HG02763 (cell line): ENCODE results near the gene NPM3.
A peak's percentile ranks its signal among the peaks of the same experiment; 100 is the strongest.

Experiments used
- ATAC-seq: cut with Tn5 transposase; IDR thresholded peaks from one replicate; pipeline ENCODE4 v1.9.1; 2021; ENCODE audit warnings: mild to moderate bottlenecking, moderate library complexity; ENCODE audit not compliant: unreplicated experiment

Gene NPM3, protein sequence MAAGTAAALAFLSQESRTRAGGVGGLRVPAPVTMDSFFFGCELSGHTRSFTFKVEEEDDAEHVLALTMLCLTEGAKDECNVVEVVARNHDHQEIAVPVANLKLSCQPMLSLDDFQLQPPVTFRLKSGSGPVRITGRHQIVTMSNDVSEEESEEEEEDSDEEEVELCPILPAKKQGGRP

DNA sequence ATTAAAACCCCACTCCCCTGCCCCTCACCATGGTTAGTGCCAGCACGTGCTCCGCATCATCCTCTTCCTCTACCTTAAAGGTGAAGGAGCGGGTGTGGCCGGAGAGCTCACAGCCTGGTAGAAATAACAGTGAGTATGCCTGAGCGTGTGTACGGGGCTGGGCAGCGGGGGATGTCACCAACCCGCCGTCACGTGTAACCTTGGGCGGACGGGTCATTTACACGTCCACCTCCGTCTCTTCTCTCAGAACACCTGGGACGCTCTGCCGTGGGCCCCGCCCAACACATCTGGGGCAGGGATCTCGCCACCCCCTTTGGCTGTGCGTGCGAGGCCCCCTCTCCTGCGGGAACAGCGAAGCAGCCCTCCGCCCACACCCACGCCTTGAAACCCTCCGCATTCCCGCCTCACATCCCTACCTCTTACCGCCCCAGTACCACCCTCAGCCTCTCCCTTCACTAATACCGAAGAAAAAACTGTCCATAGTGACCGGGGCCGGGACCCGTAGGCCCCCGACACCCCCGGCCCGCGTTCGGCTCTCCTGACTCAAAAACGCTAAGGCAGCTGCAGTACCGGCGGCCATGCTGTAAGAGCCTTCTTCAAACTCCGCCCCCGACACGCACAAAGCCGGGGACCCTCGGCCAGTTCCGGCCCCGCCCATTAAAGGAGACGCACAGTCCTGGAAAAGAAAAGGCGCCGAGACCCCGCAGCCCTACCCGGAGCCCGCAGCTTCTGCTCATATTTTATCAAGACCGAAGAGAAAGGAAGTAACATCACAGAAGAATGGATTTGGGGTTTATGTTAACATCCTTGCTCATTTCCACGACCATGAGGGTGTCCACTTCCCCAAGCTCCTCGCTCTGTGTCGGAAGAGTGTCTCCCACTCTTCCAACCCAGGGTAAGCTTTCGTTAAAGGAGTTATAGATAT is at the start of gene NPM3:
NPM3 (minus strand) TSS at position 636 of the 925 bp plus-strand sequence; CDS start at position 580, 56 bp downstream.
- peak; percentile 48 for ATAC-seq

DNA sequence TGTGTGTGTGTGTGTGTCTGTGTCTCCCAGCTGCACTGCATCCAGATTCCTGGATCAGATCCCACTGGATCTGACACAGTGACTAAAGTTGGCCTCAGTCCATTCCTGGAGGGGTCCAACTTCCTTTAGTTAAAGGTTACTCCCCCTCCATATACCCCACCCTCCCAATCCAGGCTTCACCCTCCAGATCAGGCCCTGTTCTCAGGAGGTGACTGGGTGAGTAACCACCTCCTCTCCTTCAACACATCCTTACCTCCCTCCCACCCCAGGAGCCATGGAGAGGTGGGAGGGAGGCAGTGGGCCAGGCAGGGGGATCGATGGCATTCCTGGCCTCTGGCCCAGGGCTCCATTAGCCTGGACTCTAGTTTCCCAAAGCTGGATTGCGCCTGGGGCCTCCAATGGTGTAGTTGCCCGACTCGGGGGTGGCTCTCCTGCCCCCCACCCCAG is 49.1 kb upstream of the NPM3 start:
- ATAC-seq: no peak

DNA sequence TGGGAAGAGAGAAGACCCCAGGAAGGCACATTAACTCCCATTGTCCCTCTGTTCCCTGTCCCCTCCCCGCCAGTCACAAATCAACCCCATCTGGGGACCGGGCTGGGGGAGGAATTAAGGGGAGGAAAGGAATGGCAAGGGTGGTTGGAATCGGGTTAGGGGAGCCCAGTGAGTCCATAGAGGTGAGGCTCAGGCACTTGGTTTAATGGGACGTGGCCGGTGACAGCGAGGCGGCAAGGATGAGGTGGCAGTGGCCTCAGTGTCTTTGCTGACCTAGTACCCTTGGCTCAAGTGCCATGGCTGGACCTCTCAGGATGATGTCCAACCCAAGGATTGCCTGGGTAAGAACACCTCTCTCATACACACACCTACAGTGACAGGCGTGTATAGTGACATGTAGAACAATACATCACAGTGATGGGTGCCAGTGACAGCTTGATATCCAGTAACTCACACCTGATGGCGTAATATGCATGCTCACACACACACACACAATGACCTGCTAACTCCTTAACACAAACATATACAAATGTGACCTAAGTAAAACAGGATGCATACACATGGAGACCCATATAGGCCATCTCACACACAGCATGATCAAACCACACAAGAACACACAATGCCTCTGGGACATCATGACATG is 48.0 kb upstream of the NPM3 start:
- no peak for ATAC-seq

DNA sequence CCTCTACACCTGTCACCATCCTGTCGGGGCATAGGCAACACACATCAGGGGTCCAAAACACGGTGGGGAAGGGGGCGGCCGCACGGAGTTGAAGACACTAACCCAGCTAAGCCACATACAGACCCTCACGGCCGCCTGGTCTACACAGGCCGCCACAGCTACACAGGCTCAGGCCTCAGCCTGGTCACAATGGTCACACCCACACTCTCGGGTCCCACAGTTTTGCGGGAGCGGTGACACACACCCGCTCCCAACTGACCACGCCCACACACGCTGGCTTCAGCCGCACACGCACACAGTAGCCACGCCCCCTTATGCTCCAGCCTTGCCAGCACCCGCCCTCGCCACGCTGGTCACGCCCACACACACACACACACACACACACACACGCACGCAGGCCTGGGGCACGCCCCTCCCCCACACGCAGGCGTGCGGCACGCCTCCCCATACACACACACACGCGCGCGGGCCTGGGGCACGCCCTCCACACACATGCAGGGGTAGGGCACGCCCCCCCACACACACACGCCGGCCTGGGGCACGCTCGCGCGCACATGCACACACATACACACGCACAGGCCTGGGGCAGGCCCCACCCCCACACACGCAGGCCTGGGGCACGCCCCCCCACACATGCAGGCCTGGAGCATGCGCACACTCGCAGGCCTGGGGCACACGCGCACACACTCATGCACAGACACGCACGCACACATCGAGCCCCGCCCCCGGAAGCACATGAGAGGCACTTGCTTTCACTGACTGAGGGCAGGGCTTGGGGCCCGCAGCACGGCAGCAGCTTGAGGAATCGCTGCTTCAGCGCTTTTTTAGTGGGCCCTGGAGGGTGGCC is 47.3 kb upstream of the NPM3 start:
- peak; percentile 58 for ATAC-seq

DNA sequence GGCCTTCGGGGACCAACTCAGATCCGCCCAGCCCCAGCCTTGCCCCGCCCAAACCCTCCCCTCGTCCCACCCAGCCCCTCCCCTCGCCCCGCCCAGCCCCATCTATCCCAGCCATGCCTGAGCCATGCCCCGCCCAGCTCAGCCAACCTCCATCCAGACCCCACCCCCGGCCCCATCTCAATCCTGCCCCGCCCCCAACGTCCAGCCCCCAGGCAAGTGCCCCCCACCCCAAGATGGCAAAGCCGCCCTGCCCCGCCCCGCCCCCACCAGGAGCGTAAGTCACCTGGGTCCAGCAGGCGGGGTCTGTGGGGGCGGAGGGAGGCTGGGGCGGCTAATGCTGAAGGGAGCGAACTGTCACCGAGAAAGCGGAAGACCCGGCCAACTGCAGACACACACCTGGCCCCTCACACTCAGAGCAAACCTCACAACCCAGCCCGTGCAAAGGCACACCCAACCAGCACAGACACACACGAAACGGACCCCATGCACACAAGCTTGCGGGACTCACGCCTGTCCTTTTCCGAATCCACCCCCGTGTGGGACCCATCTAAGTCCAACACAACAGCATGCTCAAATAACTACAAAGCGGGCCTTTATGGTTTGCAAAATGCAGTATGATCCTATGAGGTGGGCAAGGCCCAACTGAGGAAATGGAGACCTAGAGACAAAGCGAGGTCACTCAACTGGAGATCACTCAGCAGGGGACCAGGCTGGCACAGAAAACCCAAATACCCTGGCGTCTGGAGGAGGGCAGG is 46.5 kb upstream of the NPM3 start:
- ATAC-seq: no peak

DNA sequence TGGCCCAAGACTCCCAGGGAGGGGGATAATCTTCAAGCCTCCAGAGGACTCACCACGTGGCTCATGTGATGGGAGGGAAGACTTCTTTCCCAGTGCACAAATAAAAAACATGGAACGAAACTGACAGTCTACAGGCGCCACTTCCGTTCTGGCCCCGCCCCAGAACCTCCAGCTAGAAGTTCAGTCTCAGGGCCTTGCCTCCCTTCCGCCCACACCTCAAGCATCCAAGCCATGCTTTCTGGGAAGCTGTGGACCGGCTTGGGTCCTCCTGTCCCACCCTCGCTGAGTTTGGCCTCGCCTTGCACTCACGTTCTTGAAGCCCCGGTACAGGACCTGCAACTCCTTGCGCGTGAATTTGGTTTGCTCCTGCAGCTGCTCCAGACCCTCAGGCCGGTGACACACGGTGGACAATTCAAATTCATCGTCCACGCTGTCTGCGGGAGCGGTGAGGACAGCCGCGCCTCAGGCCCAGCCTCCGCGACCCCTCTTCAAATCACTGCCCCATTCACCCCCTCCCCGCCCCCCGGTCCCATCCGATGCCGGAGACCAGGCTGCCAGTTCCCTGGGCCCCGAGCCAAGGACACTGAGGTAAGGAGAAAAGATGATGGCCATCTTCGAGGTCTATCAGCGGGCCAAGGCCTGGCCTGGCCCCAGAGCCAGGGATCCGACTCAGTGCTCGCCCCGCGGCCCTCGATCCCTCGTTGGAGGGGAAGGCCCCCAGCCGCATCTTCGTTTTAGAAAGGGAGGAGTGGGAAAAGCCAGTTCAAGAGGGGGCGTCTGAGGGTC is 45.7 kb upstream of the NPM3 start:
- ATAC-seq: no peak

DNA sequence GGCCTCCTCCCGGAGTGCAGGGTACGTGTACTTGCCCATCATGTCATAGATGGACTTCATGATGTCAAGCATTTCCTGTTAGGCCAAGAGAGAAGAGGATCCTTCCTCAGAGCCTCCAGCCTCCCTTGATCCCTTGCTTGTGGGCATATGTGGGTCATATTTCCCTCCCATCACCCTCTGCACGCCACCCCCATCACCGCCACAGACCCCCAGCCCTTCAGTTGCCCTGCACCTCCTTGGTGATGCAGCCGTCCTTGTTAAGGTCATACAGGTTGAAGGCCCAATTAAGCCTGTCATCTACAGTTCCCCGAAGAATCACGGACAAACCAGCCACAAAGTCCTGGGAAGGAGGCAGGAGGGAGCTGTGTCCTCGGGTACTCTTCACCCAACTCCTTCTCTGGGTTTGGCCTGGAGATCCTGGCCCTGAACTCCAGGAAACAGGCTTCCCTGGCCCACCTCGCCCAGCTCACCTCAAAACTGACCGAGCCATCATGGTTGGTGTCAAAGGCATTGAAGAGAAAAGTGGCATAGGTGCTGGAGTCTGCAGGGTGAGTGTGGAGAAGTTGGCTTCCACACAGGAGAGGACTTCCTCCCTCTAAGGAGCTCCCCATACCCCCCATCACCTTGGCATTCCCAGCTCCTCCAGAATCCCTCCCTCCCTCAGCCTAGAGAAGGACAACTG is 44.8 kb upstream of the NPM3 start:
- no peak for ATAC-seq

DNA sequence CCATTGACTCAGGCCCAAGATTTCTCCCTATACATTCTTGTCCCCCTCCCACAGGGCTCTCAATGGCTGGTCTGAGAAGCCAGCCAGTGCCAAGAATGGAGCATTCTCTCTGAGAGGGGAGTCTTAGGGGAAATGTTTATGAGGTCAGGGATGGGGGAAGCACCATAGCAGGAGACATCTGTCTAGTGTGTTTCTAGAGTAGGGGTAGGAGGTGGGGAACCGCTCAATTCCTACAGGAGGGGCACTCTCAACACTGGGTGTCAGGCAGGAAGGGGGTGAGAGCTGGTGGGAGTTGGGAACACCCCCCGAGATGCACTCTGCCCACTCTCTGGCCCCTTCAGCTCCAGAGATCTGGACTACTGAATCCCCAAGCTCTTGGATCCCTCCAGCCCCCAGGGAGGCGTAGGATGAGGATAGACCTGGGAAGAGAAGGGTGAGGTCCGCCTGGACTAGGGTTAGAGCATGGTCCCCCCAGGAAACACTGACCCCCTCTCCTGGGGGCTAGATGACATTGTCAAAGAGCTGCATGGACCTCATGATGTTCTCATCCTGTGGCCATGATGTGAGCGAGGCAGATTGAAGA is 43.7 kb upstream of the NPM3 start:
- no peak for ATAC-seq

DNA sequence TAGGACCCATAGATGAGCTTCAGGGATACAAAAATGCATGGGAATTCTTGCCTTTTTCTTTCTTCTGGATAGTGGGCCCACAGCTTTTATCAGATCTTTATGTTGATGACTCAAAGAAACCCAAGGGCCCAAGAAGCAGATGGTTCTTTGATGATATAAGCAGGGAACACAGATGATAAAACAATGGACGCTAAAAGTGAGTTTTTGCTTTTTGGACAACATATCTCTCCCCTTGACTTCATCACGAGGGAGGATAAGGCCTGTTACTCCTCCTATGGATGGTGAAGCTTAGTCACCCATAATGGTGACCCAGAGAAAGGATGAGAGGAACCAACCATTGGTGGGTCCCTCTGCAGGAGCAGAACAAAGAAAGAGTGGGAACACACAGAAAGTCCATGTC is 41.5 kb upstream of the NPM3 start:
- ATAC-seq: no peak

DNA sequence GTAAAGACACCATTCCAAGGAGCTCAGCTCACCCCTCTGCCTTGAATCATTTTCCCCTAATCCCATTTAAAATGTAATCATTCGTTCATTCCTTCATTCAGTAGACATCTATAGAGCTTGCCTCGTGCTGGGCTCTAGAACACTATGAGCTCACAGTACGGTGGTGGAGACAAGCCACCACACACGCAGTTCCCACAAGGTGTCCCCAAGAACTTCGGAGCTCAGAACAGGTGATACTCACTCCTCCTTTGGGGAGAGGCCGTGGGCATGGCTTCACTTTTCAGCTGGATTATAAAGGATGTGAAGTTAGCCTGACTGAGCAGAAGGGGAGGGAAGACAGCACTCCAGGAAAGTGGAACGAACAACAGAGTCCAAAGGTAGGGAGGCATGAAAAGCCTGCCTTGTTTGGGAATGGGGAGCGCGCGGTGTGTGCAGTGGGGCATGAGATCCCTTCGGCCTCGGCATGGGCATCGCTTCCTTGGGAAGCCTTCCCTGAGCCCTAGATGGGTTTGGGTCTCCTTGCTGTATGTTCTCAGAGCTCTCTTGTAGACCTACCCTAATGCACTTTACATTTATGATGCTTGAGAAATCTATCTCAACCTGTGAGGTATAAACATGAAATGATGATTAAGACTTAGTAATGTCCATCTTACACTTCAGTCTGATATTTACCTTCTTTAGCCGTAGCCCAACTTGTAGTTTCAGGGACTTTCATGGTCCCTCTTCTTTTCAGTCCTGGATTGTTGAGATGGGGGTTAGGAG is 35.8 kb upstream of the NPM3 start:
- ATAC-seq: peak; percentile 4

DNA sequence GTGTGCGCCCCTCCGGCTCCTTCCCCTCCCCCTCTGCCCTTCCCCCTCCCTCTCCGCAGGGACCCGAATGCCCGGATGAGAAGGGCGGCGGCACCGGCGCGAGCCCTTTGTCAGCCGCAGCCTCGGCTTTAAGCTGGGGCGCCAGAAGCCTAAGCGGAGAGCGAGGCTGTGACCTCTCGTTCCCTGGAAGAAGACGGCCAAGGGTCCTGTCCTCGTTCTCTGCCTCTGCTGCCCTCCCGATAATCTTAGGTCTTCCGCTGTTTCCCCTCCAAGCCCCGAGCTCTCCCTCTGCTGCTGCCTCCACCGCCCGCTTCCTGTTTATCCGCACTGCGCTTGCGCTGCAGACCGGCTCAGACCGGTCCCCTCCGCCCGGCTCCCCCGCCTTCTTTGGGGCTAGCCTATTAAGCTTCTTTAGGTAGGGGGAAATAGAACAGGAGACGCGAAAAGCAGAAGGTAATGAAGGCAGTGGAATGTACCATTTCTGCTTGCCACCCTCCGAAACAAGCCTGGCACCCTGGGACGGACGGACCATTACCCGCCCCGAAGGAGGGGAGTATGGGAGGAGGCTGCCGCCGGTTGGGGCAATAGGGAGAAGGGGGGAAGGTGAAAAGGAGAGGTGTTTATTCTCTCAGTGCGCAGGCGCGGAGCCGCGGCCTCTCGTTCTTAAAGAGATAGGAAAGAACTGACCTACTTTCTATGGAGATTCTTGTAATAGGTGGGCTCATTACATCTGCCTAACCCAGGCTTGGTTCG is 35.0 kb upstream of the NPM3 start, which contains the start of gene OGA:
OGA (minus strand) TSS at position 326 of the 753 bp plus-strand sequence. CDS start 422 bp downstream, outside the sequence.
- ATAC-seq: peak; percentile 84

DNA sequence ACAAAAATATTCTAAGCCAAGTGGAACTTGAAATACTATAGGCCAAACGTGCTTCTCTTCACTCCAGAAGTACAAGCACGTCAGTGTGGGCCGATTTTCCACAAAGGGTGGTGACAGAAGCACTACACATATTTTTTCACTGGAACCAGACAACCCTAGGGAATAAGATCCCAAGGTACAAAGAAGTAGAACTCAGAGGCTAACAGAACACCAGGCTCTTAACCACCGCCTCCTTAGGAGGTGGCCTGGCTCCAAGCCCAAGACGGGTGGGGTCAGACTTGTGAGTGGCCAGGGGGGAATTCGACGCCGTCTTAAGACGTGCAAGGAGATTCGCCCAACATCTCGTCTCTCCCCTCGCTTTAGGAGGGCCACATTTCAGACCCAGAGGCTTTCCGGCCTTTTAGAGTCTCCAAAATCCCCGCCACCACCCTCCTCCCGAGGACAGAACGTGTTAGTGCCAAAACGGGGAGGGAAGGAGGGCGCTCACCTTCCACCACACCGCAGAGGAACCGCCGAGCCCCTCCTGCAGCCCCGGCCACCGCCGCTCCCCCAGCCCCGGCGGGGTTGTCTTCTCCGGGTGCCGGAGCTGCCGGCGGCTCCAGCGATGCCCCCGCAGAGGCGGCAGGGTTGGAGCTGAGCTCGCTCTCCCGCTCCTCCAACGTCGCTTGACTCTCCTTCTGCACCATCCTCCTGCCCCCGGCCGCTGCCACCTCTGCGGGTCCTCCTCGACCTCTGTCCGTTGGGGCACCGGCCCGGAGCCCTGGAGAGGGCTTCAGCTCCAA is 34.3 kb upstream of the NPM3 start:
- ATAC-seq: peak; percentile 7

DNA sequence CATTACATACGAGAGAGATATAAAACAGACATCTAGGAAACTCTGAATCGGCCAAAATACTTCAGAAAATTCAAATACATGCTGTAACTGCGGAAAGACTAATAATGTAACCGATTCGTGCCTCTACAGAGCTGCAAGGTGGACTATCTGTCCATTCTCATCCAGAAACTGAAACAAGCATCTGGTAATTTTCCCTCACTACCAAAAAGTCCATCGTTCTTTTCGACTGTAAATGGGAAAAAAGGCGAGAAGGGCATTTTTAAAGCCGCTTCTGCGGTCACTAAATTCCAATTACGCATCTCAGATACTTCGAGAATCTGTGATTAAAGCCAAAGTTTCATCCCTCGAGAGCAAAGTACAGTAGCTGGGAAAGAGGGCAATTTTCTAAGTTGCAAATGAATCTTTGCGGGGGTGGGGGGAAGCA is 33.7 kb upstream of the NPM3 start:
- ATAC-seq: no peak

DNA sequence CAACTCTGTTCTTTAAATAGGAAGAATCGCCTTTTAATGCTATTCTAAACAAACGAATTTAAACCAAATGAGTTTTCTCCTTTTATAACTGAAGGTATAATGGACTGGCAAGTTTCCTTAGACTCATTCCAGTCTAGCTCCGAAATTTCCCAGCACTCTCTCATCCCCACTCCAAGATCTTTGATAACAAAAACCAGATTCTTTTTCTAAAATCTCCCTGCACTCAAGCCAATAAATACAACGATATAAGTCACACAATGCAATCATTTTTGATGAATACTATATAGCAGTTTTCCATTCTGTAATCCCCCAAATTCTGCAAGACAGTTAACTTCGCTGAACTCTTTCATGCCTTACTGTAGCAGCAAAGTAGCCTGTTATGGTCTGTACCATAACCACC is 33.1 kb upstream of the NPM3 start:
- no peak for ATAC-seq

DNA sequence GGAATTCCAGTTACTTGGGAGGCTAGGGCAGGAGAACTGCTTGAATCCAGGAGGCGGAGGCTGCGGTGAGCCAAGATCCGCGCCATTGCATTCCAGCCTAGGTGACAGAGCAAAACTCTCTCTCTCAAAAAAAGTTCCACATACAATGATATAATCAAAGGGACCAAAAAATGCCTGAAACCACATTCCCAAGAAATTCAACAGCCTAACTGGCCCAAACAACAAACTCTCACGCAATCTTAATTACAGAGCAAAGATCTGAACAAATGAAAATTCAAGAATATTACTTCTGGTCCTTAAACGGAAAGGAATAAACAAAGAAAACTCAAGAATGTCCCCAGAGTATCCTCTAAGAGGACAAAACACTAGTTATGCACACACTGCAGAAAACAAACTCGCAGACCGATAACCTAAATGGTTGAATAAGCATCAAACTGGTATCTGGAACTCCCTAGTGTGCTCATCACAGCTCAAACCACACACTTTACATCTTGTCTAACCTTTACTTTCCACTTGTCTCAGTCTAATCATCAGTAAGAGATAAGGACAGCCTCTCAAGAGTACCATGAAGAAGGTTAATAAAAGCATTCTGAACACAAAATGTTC is 31.3 kb upstream of the NPM3 start:
- no peak for ATAC-seq

DNA sequence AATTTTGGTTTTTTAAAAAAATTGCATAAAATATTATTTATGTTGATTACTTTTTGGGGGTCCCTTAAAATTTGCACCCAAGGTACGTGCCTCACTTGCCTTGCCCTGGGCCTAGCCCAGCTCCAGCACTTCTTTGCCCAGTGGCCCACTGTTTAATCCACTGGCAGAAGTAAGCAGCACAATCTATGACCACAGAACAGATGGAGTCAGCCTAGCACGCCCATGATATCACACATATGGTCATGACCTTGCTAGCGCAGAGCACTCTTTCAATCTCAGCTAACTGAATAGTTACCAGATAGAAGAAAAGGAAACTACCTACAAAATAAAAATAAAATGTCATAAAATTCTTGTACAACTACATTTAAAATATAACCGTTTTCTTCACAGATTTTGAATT is 29.4 kb upstream of the NPM3 start:
- ATAC-seq: no peak
